Brain pericyte (primary cell): ENCODE measurements around the gene TMEM163.
"Not testable (repeated sequence)": the region's sequence is repeated elsewhere in the genome, so short reads cannot be mapped to it uniquely, and the experiment has no call there.

ENCODE experiments used
- DNase-seq: peaks from one replicate; pipeline ENCODE4 v3.0.0-alpha.2; 2012; ENCODE audit warnings: low read depth, low spot score

Gene TMEM163

GRCh38 chr2:134581877-134582546 lies 136.8 kb downstream of the TMEM163 start:
- no peak for DNase-seq

GRCh38 chr2:134578316-134578715 lies 140.5 kb downstream of the TMEM163 start:
- no peak for DNase-seq

- DNase-seq, result no peak
Measured at GRCh38 chr2:134576478-134576877, 142.3 kb downstream of the TMEM163 start.

DNA sequence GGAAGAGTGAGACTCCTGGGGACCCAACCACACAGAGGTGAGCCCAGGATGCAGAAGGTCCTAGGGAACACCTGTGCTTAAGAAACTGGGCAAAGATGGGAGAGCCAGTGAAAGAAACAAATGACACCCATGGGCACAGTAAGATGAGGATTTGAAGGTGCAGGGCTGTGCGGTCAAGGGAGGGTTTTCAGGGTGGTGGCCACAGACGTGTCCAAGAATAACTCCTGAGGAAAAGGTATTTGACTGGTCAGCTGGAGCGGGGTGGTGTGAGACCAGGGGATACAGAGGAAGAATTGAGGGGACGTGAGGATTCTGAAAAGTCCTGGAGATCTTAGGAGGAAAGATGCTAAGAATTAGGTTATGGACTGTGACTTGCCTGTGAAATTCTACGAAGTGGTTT lies 142.9 kb downstream of the TMEM163 start:
- DNase-seq, result no peak

GRCh38 chr2:134574611-134575330 lies 144.0 kb downstream of the TMEM163 start:
- no peak for DNase-seq

- no peak for DNase-seq
Measured at GRCh38 chr2:134573724-134574123, 145.1 kb downstream of the TMEM163 start.

DNA sequence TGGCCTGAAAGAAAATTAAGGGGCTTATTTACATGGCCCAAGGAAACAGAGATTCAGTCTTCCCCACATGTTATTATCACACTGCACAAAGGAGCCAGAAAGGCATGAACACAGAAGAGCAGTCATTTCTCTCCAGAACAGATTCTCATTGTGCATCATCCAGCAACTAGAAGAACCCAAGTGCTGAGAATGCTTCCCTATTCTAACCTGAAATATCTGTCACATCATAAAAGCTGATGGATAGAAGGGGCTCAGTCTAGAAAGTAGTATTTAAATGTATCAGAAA lies 145.8 kb downstream of the TMEM163 start:
- DNase-seq, result no peak

DNA sequence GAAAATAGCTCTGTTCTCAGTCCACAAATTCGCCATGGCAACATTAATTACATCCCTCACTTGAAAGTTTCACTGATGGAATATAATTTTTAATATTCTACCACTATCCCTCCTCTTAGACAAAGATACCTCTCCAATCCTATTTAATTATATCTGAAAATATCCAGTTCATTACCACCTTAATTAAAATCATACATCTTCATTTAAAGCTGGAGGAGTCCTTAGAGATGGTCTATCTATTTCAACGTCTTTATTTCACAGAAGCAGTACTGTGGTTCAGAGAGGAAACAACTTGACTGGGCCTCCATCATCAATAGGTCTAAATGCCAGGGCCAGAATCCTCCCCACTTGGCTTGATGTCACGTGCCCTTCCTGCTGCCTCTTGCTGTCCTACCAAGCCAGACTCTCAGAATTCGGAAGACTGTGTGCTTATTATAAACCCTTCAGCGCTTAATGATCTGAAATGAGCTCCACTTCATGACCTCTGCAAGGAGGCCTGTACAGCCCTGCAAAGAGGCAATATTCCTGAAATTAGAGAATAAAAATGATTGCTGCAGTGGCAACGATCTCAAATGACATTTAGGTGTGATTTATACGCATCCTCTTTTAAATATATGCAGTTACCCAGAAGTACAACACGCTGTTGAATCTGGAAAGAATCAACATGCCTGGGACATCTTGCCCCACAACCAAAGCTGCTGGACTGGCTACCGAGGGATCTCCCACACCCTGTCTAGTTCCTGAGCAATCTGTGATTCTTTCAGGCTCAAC lies 146.3 kb downstream of the TMEM163 start:
- DNase-seq, result no peak

GRCh38 chr2:134570676-134571075 lies 148.1 kb downstream of the TMEM163 start:
- no peak for DNase-seq

DNA sequence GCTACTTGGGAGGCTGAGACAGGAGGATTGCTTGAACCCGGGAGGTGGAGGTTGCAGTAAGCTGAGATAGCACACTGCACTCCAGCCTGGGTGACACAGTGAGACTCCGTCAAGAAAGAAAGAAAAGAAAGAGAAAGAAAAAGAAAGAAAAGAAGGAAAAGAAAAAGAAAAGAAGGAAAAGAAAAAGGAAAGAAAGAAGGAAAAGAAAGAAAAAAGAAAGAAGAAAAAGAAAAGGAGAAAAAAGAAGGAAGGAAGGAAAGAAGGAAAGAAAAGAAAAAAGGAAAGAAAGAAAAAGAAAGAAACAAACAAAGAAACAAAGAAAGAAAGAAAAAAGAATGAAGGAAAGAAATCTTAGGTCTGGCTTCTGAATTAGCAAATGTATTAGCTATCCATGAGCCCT lies 150.4 kb downstream of the TMEM163 start:
- no peak for DNase-seq

- DNase-seq, result no peak
Measured at GRCh38 chr2:134567666-134568065, 151.1 kb downstream of the TMEM163 start.

DNA sequence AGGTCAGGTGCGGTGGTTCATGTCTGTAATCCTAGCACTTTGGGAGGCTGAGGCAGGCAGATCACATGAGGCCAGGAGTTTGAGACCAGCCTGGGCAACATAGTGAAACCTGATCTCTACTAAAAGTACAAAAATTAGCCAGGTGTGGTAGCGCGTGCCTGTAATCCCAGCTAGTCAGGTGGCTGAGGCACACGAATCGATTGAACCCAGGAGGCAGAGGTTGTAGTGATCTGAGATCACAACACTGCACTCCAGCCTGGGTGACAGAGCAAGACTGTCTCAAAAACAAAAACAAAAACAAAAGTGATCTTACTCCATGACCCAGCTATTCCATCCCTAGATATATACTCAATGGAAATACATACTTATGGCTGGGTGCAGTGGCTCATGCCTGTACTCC lies 153.8 kb downstream of the TMEM163 start:
- not testable (repeated sequence) for DNase-seq

- no peak for DNase-seq
Measured at GRCh38 chr2:134564549-134564948, 154.3 kb downstream of the TMEM163 start.

- DNase-seq, result no peak
Measured at GRCh38 chr2:134558208-134558830, 160.5 kb downstream of the TMEM163 start.

- DNase-seq, result no peak
Measured at GRCh38 chr2:134555411-134555810, 163.4 kb downstream of the TMEM163 start.

DNA sequence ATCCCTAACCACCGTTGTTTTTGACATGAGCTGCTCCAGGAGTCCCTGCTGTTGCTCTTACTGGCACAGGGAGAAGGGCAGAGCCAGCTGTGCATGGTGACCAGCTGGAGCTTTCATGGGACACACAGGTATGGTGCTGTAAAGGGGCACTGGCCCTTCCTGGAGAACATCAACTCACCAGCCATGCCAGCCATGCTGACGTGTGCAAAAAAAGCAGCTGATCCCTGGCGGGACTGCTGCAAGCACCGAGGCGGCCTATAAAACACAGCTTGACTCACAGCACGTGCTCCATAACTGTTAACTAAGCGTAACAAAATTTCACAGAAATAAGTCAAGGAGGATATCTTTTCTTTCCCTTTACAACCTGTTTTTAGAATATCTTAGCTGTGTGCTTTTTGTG lies 165.1 kb downstream of the TMEM163 start:
- DNase-seq, result no peak

DNA sequence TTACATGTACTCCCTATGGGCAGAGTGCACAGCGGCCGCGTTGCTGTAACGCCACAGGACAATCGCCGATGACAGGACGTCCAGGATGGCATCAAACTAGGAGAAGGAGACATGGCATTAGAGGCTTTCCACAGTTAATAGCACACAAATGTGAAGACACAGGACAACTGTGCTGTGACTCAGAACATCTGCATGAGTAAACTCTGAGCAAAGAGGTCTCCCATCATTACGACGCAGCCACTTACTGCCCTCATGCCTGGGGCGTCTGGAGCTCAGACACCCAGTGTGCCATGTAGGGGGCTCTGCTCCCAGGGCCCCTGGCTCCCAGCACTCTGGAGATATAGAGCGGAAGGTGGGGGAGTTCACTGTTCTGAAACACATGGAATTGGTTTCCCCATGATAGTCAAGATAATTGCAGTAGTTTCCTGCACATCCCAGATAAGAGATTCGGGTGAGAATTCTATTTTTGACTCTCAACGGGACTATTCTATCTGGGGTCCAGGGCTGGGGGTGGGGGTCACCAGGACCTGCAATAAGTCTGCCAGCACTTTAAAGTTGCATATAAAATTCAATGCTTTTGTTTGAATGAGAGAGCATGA lies 168.1 kb downstream of the TMEM163 start:
- DNase-seq, result no peak

DNA sequence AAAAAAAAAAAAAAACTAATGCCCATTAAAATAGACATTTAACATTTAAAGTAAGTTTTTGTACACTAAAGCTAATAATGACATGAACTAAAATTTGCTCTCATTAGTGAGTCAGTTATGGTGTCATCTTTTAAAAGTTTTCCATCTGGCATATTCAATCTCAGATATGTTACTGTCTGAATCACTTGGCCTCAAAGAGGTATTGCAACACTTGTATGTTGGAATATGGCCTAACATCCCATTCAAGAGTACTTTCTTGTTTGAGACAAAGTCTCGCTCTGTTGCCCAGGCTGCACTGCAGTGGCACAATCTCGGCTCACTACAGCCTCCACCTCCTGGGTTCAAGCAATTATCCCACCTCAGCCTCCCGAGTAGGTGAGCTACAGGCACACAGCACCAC lies 169.7 kb downstream of the TMEM163 start:
- no peak for DNase-seq

GRCh38 chr2:134540990-134541389 lies 177.8 kb downstream of the TMEM163 start:
- no peak for DNase-seq

DNA sequence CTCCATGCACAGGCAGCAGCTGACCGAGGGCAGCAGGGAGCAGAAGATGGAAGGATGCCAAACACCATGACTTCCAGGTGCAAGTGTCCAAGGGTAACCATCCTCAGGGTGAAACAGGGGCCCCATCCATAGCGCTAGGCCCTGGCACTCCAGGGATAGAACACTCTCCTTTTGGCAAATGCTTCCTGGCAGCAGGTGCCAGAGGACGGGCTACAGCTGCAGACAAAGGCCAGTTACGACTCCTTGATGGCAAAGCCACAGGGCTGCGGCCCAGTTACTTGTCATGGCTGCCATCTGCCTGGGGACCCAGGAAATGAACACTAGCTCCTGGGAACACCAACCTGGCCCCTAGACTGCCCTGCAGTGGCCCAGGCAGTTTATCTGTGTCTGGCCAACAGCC lies 178.8 kb downstream of the TMEM163 start:
- DNase-seq, result no peak

GRCh38 chr2:134537702-134538101 lies 181.1 kb downstream of the TMEM163 start:
- DNase-seq, result no peak

DNA sequence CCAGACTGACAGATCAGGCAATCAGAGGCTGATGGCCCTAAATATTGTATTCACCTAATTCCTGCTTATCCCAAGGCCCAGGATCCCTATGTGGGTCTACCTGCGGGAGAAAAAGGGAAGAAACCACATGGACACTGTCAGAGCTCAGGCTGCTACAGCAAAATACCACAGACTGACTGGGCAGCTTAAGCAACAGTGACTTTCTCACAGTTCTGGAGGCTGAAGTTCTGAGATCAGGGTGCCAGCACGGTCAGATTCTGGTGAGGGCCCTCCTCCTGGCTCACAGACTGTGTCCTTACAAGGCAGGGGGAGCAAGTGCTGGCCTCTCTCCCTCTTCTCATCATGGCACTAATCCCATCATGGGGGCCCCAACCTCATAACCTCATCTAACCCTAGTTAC lies 181.7 kb downstream of the TMEM163 start:
- no peak for DNase-seq
